ENCODE measurements around the gene ENO2.
A peak's percentile ranks its signal among the peaks of the same experiment; 100 is the strongest.

ENO2 gene

GRCh38 chr12:6957741-6958608, 43.6 kb downstream of the ENO2 start:
- TF ChIP-seq REST (IDR thresholded peaks at IDR 0.05; ENCODE audit: insufficient replicate concordance, low read depth) (no peak), GABPA (IDR thresholded peaks at IDR 0.05; ENCODE audit: low read depth) (no peak), SPI1 (IDR thresholded peaks at IDR 0.05; ENCODE audit: borderline replicate concordance, low read depth) (no peak), POLR2AphosphoS5 (IDR thresholded peaks at IDR 0.05; ENCODE audit: low read depth) (no peak)
- TF ChIP-seq, protein P1, sequence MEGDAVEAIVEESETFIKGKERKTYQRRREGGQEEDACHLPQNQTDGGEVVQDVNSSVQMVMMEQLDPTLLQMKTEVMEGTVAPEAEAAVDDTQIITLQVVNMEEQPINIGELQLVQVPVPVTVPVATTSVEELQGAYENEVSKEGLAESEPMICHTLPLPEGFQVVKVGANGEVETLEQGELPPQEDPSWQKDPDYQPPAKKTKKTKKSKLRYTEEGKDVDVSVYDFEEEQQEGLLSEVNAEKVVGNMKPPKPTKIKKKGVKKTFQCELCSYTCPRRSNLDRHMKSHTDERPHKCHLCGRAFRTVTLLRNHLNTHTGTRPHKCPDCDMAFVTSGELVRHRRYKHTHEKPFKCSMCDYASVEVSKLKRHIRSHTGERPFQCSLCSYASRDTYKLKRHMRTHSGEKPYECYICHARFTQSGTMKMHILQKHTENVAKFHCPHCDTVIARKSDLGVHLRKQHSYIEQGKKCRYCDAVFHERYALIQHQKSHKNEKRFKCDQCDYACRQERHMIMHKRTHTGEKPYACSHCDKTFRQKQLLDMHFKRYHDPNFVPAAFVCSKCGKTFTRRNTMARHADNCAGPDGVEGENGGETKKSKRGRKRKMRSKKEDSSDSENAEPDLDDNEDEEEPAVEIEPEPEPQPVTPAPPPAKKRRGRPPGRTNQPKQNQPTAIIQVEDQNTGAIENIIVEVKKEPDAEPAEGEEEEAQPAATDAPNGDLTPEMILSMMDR (IDR thresholded peaks at IDR 0.05; ENCODE audit: insufficient read depth, low read length) = no peak
- DNase-seq (ENCODE audit: low read depth in 1 of 2, low spot score in 1 of 2) = no peak
- H3K27me3 ChIP-seq (ENCODE audit: insufficient read depth, poor library complexity, severe bottlenecking) = no peaks in the 10 kb centered on the region

DNA sequence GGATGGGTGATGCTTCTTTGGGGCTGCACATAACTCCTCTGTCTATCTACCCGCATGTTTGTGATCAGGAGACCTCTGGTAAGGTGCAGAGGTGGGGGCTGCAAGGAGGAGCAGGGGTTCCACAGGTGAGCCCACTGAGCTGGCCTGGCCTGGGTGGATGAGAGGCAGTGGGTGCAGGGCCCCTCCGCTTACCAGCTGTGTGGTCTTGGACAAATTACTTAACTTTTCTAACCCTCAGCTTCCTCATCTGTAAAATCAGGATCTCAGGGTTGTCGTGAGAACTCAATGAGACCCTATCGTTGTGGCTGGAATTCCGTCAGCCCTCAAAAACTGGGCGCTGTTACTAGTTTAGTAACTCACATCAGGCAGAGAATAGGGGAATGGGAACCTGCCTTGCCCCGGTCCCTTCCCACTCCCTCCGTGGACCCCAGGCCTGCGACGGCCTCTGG, 44.3 kb downstream of the ENO2 start:
- H3K27ac ChIP-seq (replicated peaks) = peak overlapping the region; percentile 99
- H3K27me3 ChIP-seq (ENCODE audit: insufficient read depth, poor library complexity, severe bottlenecking) = no peaks in the 10 kb centered on the region
- TF ChIP-seq GABPA (IDR thresholded peaks at IDR 0.05; ENCODE audit: low read depth) = no peak
- TF ChIP-seq SPI1 (IDR thresholded peaks at IDR 0.05; ENCODE audit: borderline replicate concordance, low read depth) = peak; percentile 24; the same call in 1 of the 2 replicates
- H3K4me3 ChIP-seq (replicated peaks; ENCODE audit: insufficient read depth, low read length) = peak overlapping the region; percentile 14
- DNase-seq (ENCODE audit: low read depth in 1 of 2, low spot score in 1 of 2) = peak; percentile 72 to 82

More at GRCh38 chr12:6957741-6958608, 43.6 kb downstream of the ENO2 start:
- Histone ChIP-seq H3K27ac (replicated peaks) (peak overlapping the region; percentile 99), H3K4me3 (replicated peaks; ENCODE audit: insufficient read depth, low read length) (peak overlapping the region; percentile 14)

DNA sequence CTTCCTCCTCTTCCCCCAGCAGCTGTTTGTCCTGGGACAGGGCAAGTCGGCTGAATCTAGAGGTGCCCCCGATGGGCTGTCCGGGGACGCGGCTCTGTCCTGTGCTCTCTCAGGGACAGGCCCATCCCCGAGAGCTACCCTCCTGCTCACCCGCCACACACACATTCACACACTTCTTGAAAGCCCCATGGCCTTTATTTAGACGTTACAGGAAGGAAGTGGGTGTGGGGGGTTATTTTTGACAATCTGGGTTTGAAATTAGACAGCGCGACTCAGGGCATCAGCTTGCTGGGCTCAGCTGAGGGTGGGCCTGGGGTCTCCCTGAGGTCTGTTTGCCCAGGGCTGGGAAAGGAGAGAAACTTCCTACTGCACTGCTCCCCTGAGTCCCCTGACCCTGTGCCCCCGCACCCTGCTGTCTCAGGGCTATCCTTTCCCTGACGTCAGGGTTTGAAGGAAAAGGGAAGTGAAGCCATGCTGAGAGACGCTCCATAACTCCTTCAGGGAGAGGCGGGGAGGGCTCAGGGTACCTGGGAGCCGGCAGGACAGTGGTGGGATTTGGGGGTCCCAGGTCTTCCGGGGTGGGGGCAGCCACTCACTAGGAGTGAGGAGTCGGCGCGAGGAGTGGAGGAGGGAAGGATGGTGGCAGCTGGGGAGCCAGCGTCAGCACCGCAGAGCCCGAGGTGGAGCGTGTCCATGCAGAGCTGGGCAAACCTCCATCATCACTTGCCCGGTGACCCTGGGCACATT, 44.9 kb downstream of the ENO2 start:
- DNase-seq (ENCODE audit: low read depth in 1 of 2, low spot score in 1 of 2) = peak; percentile 75 to 85
- TF ChIP-seq POLR2AphosphoS5 (IDR thresholded peaks at IDR 0.05; ENCODE audit: low read depth) = peak; percentile 83
- TF ChIP-seq SPI1 (IDR thresholded peaks at IDR 0.05; ENCODE audit: borderline replicate concordance, low read depth) = peak; percentile 96
- TF ChIP-seq, protein P1 (IDR thresholded peaks at IDR 0.05; ENCODE audit: insufficient read depth, low read length) = no peak
- peak overlapping the region; percentile 99 for H3K27ac ChIP-seq (replicated peaks)
- H3K4me3 ChIP-seq (replicated peaks; ENCODE audit: insufficient read depth, low read length) = peak overlapping the region; percentile 14
- no peaks in the 10 kb centered on the region for H3K27me3 ChIP-seq (ENCODE audit: insufficient read depth, poor library complexity, severe bottlenecking)

DNA sequence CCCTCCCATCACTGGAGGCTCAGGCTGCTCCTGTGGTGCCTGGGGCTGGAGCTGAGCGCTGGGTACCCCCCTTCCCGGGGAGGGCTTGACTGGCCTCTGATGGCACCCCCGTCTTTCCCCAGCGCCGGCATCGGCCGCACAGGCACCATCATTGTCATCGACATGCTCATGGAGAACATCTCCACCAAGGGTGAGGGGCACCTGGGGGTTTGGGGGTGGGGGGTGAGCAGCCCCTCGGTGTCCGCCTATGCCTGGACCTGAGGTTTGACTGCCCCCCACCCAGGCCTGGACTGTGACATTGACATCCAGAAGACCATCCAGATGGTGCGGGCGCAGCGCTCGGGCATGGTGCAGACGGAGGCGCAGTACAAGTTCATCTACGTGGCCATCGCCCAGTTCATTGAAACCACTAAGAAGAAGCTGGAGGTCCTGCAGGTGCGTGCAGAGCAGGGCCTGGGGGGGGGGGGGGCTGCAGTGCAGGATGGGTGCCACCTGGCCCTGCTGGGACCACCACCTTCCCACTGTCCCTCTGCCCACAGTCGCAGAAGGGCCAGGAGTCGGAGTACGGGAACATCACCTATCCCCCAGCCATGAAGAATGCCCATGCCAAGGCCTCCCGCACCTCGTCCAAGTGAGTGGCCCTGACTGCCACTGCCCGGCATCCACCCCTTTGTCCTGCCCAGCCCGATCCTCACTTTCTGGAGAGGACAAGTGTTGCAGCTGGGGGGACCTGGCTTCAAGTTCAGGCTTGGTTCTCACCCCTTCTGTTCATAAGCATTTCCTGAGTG, 45.6 kb downstream of the ENO2 start:
- TF ChIP-seq POLR2AphosphoS5 (IDR thresholded peaks at IDR 0.05; ENCODE audit: low read depth) = no peak; the same call in 1 of the 2 replicates
- no peak for TF ChIP-seq SPI1 (IDR thresholded peaks at IDR 0.05; ENCODE audit: borderline replicate concordance, low read depth)
- TF ChIP-seq, protein P1 (IDR thresholded peaks at IDR 0.05; ENCODE audit: insufficient read depth, low read length) = no peak
- no peak for TF ChIP-seq REST (IDR thresholded peaks at IDR 0.05; ENCODE audit: insufficient replicate concordance, low read depth)
- no peak for TF ChIP-seq GABPA (IDR thresholded peaks at IDR 0.05; ENCODE audit: low read depth)
- Histone ChIP-seq H3K27me3 (ENCODE audit: insufficient read depth, poor library complexity, severe bottlenecking) (no peaks in the 10 kb centered on the region), H3K4me3 (replicated peaks; ENCODE audit: insufficient read depth, low read length) (peak overlapping the region; percentile 7), H3K27ac (replicated peaks) (peak overlapping the region; percentile 99)
- no peak for DNase-seq (ENCODE audit: low read depth in 1 of 2, low spot score in 1 of 2)
